Stomach (tissue), 4 donors: ENCODE data around the gene TF.

ENCODE experiments used
- POLR2A ChIP-seq, 4 donors: fragments of 450-650 bp; IDR thresholded peaks; one replicate each; pipeline ENCODE4 v1.6.1; 2016; ENCODE audit warnings: antibody characterized with exemption in 4 of 4, control low read depth in 2 of 4, mild to moderate bottlenecking in 1 of 4, moderate library complexity in 1 of 4
- TF ChIP-seq, protein P1 (sequence below), 7 experiments: fragments of 450-650 bp in 4 of 7; fragments of 200-600 bp in 3 of 7; sonication (generic) in 3 of 7; IDR thresholded peaks; one replicate each; pipeline ENCODE4 v1.5.1; 2016 to 2019; ENCODE audit warnings: antibody characterized with exemption in 7 of 7, control low read depth in 2 of 7, mild to moderate bottlenecking in 1 of 7

DNA sequence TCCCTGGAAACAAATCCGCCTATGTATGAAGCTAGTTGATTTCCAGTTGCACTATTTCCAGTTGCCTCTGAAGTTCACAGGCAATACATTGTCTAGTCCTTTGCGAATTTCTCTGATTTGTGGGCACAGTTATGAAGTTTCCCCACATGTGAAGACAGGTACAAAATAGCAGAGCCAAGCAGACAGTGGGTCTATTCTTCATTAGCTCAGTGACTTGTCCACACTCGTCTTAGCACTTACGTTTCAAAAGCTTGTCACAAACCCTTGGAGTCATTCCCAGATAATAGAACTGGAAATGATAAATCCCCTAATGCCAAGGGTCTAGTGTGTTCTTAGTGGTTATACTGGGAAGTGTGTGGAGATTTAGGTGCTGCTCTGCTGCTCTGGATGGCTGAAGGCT lies 73.9 kb downstream of the TF start:
- no peak for TF ChIP-seq POLR2A (IDR thresholded peaks at IDR 0.05)
- TF ChIP-seq, protein P1, sequence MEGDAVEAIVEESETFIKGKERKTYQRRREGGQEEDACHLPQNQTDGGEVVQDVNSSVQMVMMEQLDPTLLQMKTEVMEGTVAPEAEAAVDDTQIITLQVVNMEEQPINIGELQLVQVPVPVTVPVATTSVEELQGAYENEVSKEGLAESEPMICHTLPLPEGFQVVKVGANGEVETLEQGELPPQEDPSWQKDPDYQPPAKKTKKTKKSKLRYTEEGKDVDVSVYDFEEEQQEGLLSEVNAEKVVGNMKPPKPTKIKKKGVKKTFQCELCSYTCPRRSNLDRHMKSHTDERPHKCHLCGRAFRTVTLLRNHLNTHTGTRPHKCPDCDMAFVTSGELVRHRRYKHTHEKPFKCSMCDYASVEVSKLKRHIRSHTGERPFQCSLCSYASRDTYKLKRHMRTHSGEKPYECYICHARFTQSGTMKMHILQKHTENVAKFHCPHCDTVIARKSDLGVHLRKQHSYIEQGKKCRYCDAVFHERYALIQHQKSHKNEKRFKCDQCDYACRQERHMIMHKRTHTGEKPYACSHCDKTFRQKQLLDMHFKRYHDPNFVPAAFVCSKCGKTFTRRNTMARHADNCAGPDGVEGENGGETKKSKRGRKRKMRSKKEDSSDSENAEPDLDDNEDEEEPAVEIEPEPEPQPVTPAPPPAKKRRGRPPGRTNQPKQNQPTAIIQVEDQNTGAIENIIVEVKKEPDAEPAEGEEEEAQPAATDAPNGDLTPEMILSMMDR (IDR thresholded peaks at IDR 0.05) = no peak
